A549 (cell line): ENCODE data around the gene HLCS. TPM values are rescaled to one million over a fixed set of nuclear protein-coding genes. Genes with fewer than 3 reads are reported as not detected.

Experiments
- ATAC-seq, 2 experiments: fragments of 200-7000 bp in 1 of 2; fragments of >200 bp in 1 of 2; cut with Nextera tagmentation in 1 of 2; cut with Tn5 transposase in 1 of 2; 3 replicates each; pipeline versions ENCODE4 v1.8.0 to v1.9.1; 2018 to 2020; ENCODE audit warnings: mild to moderate bottlenecking in 1 of 2, moderate library complexity in 1 of 2
- CTCF ChIA-PET: fragments of 300-600 bp; sonication (Branson Sonifier 250); formaldehyde crosslinking; extraction: SDS; loops from one replicate; lab custom pipeline; 2021; ENCODE audit warnings: antibody characterized with exemption, inconsistent platforms; lab: Yijun Ruan, JAX
- POLR2A ChIA-PET: fragments of 350-600 bp; formaldehyde crosslinking; extraction: SDS; loops from one replicate; lab custom pipeline; 2021; ENCODE audit warnings: antibody characterized with exemption, inconsistent platforms; lab: Yijun Ruan, JAX
- DNase-seq, 2 experiments: peaks; one replicate each; pipeline versions ENCODE4 v3.0.0 to v3.0.0-alpha.2; 2011 to 2016; ENCODE audit warnings: low read depth in 1 of 2, low spot score in 1 of 2
- FAIRE-seq: peaks from 2 replicates; lab custom pipeline; 2011; peaks lifted over from hg19 to GRCh38; lab: Jason Lieb, UNC
- H3K27ac ChIP-seq, 2 experiments: fragments of >200 bp; sonication (Bioruptor Twin); formaldehyde crosslinking; 3 replicates each; pipeline ENCODE4 v1.5.1; 2016 to 2017
- H3K4me1 ChIP-seq: fragments of >200 bp; sonication (Bioruptor Twin); formaldehyde crosslinking; 3 replicates; pipeline ENCODE4 v1.6.1; 2016
- H3K4me2 ChIP-seq: fragments of >200 bp; sonication (Bioruptor Twin); formaldehyde crosslinking; 3 replicates; pipeline ENCODE4 v1.6.1; 2016
- H3K4me3 ChIP-seq: fragments of >200 bp; sonication (Bioruptor Twin); formaldehyde crosslinking; 3 replicates; pipeline ENCODE4 v1.5.1; 2016
- H3K9me3 ChIP-seq: fragments of >200 bp; sonication (Bioruptor Twin); formaldehyde crosslinking; 3 replicates; pipeline ENCODE4 v1.6.1; 2016
- BHLHE40 ChIP-seq: IDR thresholded peaks from 2 replicates; pipeline ENCODE4 v1.6.1; 2012; ENCODE audit warnings: low read depth, low read length, inconsistent platforms
- CBX2 ChIP-seq: fragments of 200-600 bp; sonication (generic); IDR thresholded peaks from 2 replicates; pipeline ENCODE4 v1.6.1; 2016; ENCODE audit warnings: low read depth, mild to moderate bottlenecking, borderline replicate concordance
- CBX8 ChIP-seq: fragments of 200-600 bp; sonication (generic); IDR thresholded peaks from 2 replicates; pipeline ENCODE4 v1.6.1; 2016
- CEBPB ChIP-seq, 2 experiments: fragments of >200 bp in 1 of 2; sonication (Bioruptor Twin) in 1 of 2; formaldehyde crosslinking in 1 of 2; IDR thresholded peaks; 2 replicates each; pipeline ENCODE4 v1.6.1; 2012 to 2016
- CHD4 ChIP-seq: fragments of 200-600 bp; sonication (generic); IDR thresholded peaks from 2 replicates; pipeline ENCODE4 v1.6.1; 2016; ENCODE audit warnings: antibody characterized with exemption, mild to moderate bottlenecking, borderline replicate concordance
- EHMT2 ChIP-seq: fragments of 200-600 bp; sonication (generic); IDR thresholded peaks from 2 replicates; pipeline ENCODE4 v1.6.1; 2016; ENCODE audit warnings: antibody characterized with exemption, low read depth, mild to moderate bottlenecking, moderate library complexity
- EP300 ChIP-seq, 2 experiments: fragments of >200 bp; sonication (Bioruptor Twin); formaldehyde crosslinking; IDR thresholded peaks; 2 replicates in 1 of 2; 3 replicates in 1 of 2; pipeline ENCODE4 v1.6.1; 2016 to 2017
- ESRRA ChIP-seq: fragments of 150-350 bp; IDR thresholded peaks from 2 replicates; pipeline ENCODE4 v1.6.1; 2014; ENCODE audit warnings: mild to moderate bottlenecking, low read length, borderline replicate concordance
- FOSB ChIP-seq: fragments of 250-450 bp; sonication (Bioruptor Pico); IDR thresholded peaks from 2 replicates; pipeline ENCODE4 v1.5.0; 2020; ENCODE audit warnings: mild to moderate bottlenecking, moderate library complexity
- FOXS1 ChIP-seq: fragments of 250-450 bp; sonication (Bioruptor Pico); IDR thresholded peaks from 2 replicates; pipeline ENCODE4 v1.5.0; 2020; ENCODE audit warnings: mild to moderate bottlenecking, moderate library complexity
- GATA3 ChIP-seq: IDR thresholded peaks from 2 replicates; pipeline ENCODE4 v1.6.1; 2012; ENCODE audit warnings: borderline replicate concordance
- HDAC2 ChIP-seq: fragments of 200-600 bp; sonication (generic); IDR thresholded peaks from 2 replicates; pipeline ENCODE4 v1.6.1; 2016
- HEYL ChIP-seq: fragments of 250-450 bp; sonication (Bioruptor Pico); IDR thresholded peaks from 2 replicates; pipeline ENCODE4 v1.8.0; 2021; ENCODE audit warnings: mild to moderate bottlenecking, moderate library complexity
- HMGXB4 ChIP-seq: fragments of 250-450 bp; sonication (Bioruptor Pico); IDR thresholded peaks from 2 replicates; pipeline ENCODE4 v1.5.0; 2021; ENCODE audit warnings: mild to moderate bottlenecking, moderate library complexity, borderline replicate concordance
- HOXB5 ChIP-seq: fragments of 250-450 bp; sonication (Bioruptor Pico); IDR thresholded peaks from 2 replicates; pipeline ENCODE4 v1.5.0; 2020; ENCODE audit warnings: mild to moderate bottlenecking, moderate library complexity
- JUNB ChIP-seq: fragments of >200 bp; sonication (Bioruptor Twin); formaldehyde crosslinking; IDR thresholded peaks from 2 replicates; pipeline ENCODE4 v1.6.1; 2016
- MAFK ChIP-seq: fragments of 450-650 bp; IDR thresholded peaks from 2 replicates; pipeline ENCODE4 v1.6.1; 2014; ENCODE audit not compliant: partially characterized antibody
- MAZ ChIP-seq: fragments of 150-350 bp; IDR thresholded peaks from 2 replicates; pipeline ENCODE4 v1.6.1; 2014; ENCODE audit warnings: antibody characterized with exemption, low read depth, low read length, borderline replicate concordance
- MYC ChIP-seq: IDR thresholded peaks from 2 replicates; pipeline ENCODE4 v1.6.1; 2012; ENCODE audit warnings: mild to moderate bottlenecking, inconsistent platforms, low read length, improper control_type of control experiment, borderline replicate concordance
- NFE2L2 ChIP-seq: fragments of 150-350 bp; conservative IDR thresholded peaks from 2 replicates; pipeline ENCODE4 v1.6.1; 2014; ENCODE audit warnings: low read length
- NPAS2 ChIP-seq: fragments of 250-450 bp; sonication (Bioruptor Pico); IDR thresholded peaks from 2 replicates; pipeline ENCODE4 v1.8.0; 2022; ENCODE audit warnings: mild to moderate bottlenecking, moderate library complexity, borderline replicate concordance
- PBX3 ChIP-seq: IDR thresholded peaks from 2 replicates; pipeline ENCODE4 v1.6.1; 2012
- PHF8 ChIP-seq: fragments of 200-600 bp; sonication (generic); IDR thresholded peaks from 2 replicates; pipeline ENCODE4 v1.6.1; 2016; ENCODE audit warnings: low read depth, mild to moderate bottlenecking, antibody characterized with exemption, moderate library complexity, borderline replicate concordance
- POLR2A ChIP-seq: IDR thresholded peaks from 2 replicates; pipeline ENCODE4 v1.6.1; 2012; ENCODE audit warnings: mild to moderate bottlenecking, low read length
- RAD21 ChIP-seq, 2 experiments: fragments of >200 bp in 1 of 2; sonication (Bioruptor Twin) in 1 of 2; formaldehyde crosslinking in 1 of 2; IDR thresholded peaks in 1 of 2; conservative IDR thresholded peaks in 1 of 2; 2 replicates in 1 of 2; 3 replicates in 1 of 2; pipeline ENCODE4 v1.6.1; 2012 to 2018; ENCODE audit warnings: inconsistent platforms in 1 of 2
- RFX5 ChIP-seq: fragments of 450-650 bp; IDR thresholded peaks from 2 replicates; pipeline ENCODE4 v1.7.1; 2014; ENCODE audit warnings: antibody characterized with exemption, mild to moderate bottlenecking, moderate library complexity
- SMC3 ChIP-seq: fragments of >200 bp; sonication (Bioruptor Twin); formaldehyde crosslinking; IDR thresholded peaks from 3 replicates; pipeline ENCODE4 v1.6.1; 2018; ENCODE audit warnings: inconsistent platforms
- SREBF2 ChIP-seq: fragments of 450-650 bp; IDR thresholded peaks from 2 replicates; pipeline ENCODE4 v1.6.1; 2014; ENCODE audit warnings: mild to moderate bottlenecking, moderate library complexity
- TFCP2L1 ChIP-seq: fragments of 250-450 bp; sonication (Bioruptor Pico); IDR thresholded peaks from 2 replicates; pipeline ENCODE4 v1.5.0; 2021; ENCODE audit warnings: mild to moderate bottlenecking
- TP53 ChIP-seq: fragments of 250-450 bp; sonication (Bioruptor Pico); IDR thresholded peaks from 2 replicates; pipeline ENCODE4 v1.5.0; 2021; ENCODE audit warnings: mild to moderate bottlenecking, moderate library complexity
- ZFP36 ChIP-seq: fragments of 450-650 bp; IDR thresholded peaks from 2 replicates; pipeline ENCODE4 v1.6.1; 2014; ENCODE audit warnings: borderline replicate concordance; ENCODE audit not compliant: partially characterized antibody
- ZNF302 ChIP-seq: fragments of 250-450 bp; sonication (Bioruptor Pico); IDR thresholded peaks from 2 replicates; pipeline ENCODE4 v1.9.0; 2021; ENCODE audit warnings: inconsistent platforms, mild to moderate bottlenecking, moderate library complexity
- ZSCAN20 ChIP-seq: fragments of 250-450 bp; sonication (Bioruptor Pico); IDR thresholded peaks from 2 replicates; pipeline ENCODE4 v1.8.0; 2022; ENCODE audit warnings: mild to moderate bottlenecking, moderate library complexity
- WGBS: methylation state at CpG from one replicate; pipeline ENCODE4 v1.1.6; 2017; ENCODE audit errors: missing lambda C conversion rate; 5-methylcytosine and 5-hydroxymethylcytosine counted together
- polyA plus RNA-seq, 4 experiments: library from polyadenylated mRNA; depleted of rRNA in 3 of 4; stranded (reverse); fragments of >200 nt; fragmentation: RNase III in 1 of 4; extraction: RNeasy Plus Mini Kit Qiagen cat#74134 plus additional on column Dnase treatment in 1 of 4; gene quantifications; 2 replicates in 3 of 4; 3 replicates in 1 of 4; pipeline ENCODE4 v1.2.3, GENCODE V29; 2011 to 2017
- TF ChIP-seq, protein P1 (sequence below): fragments of >200 bp; sonication (Bioruptor Twin); formaldehyde crosslinking; IDR thresholded peaks from 2 replicates; pipeline ENCODE4 v1.6.1; 2016

Gene HLCS
- polyA plus RNA-seq, 2 of the 4 experiments (the other 2 are of a cell fraction), result 8.4 to 24.3 TPM

- DNase-seq (no peak), FAIRE-seq (no peak), ATAC-seq (no peak)
- ChIA-PET POLR2A (no interaction called here), CTCF (interaction anchor here (0.6 to 1.0 kb wide), 3 partner anchors 10 to 580 kb away, joined by 3 to 5 read pairs (median 3); no protein-coding TSS in a partner anchor)
- Histone ChIP-seq H3K4me3 (no peak overlapping the region), H3K4me1 (peaks cover 29% of the 10 kb centered on the region), H3K9me3 (no peaks in the 10 kb centered on the region), H3K27ac (peak overlapping the region in 1 of 2 experiments; percentile 69; a peak in 1 of 6 replicates), H3K4me2 (no peak overlapping the region)
- TF ChIP-seq ZSCAN20 (CRISPR knock-in tag) (no peak), ZFP36 (no peak), SREBF2 (no peak), EHMT2 (no peak), FOXS1 (CRISPR knock-in tag) (no peak), MAFK (peak; percentile 77), CBX2 (no peak), NFE2L2 (peak; percentile 33; the same call in 1 of the 2 replicates), TP53 (CRISPR knock-in tag) (no peak)
- 69% methylated on average over 5 of the region's 5 CpGs for WGBS
Measured at GRCh38 chr21:36866419-36866818, 100.0 kb downstream of the HLCS start.

GRCh38 chr21:36864974-36865373 lies 101.5 kb downstream of the HLCS start:
- DNase-seq (no peak), FAIRE-seq (no peak), ATAC-seq (no peak)
- no peak overlapping the region for H3K4me3 ChIP-seq
- no peak for TF ChIP-seq RFX5
- no peak for TF ChIP-seq JUNB
- TF ChIP-seq PBX3, result no peak
- no peak for TF ChIP-seq BHLHE40
- TF ChIP-seq POLR2A, result no peak
- no peak for TF ChIP-seq MAZ
- no peak for TF ChIP-seq TFCP2L1 (CRISPR knock-in tag)
- no peak for TF ChIP-seq GATA3
- TF ChIP-seq RAD21 (conservative IDR thresholded peaks at IDR 0.05 in 1 of 2, IDR thresholded peaks at IDR 0.05 in 1 of 2), result no peak
- no peak for TF ChIP-seq MAFK
- no peak for TF ChIP-seq CEBPB (IDR thresholded peaks at IDR 0.05)
- no peak for TF ChIP-seq CBX2
- TF ChIP-seq HDAC2, result no peak
- no peaks in the 10 kb centered on the region for H3K9me3 ChIP-seq
- H3K4me1 ChIP-seq, result peaks cover 44% of the 10 kb centered on the region
- ChIA-PET POLR2A (no interaction called here), CTCF (interaction anchor here (0.9 kb wide), 1 partner anchor 48 kb away, joined by 3 read pairs; no protein-coding TSS in a partner anchor)
- no peak overlapping the region for H3K4me2 ChIP-seq
- 84% methylated on average over 5 of the region's 10 CpGs for WGBS
- peak overlapping the region; percentile 30 to 69; a peak in 5 of 6 replicates for H3K27ac ChIP-seq

DNA sequence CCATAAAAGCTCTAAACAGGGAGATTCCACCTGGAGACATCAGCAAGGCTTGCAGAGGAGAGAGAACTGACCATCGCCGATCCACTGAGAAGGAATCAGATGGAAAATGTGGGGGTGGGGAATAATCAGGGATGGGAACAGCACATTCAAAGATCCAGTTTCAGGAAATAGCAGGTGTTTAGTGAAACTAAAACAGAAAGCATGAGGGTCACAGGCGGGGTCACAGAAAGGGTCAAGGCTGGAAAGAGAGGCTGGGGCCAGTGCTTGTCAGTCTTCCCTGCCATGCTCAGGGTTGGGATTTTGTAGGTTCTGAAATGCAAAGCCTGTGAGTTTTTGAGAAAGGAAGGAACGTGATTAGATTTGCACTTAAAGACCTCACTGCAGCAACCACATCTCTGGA lies 103.2 kb downstream of the HLCS start:
- CTCF ChIA-PET, result no interaction called here
- H3K4me3 ChIP-seq, result no peak overlapping the region
- ATAC-seq (no peak), FAIRE-seq (no peak), DNase-seq (no peak)
- POLR2A ChIA-PET, result no interaction called here
- H3K27ac ChIP-seq, result peak overlapping the region; percentile 22 to 84; a peak in 3 of 6 replicates
- H3K9me3 ChIP-seq, result no peaks in the 10 kb centered on the region
- no peak overlapping the region for H3K4me2 ChIP-seq
- 92% methylated on average over 4 of the region's 4 CpGs for WGBS
- TF ChIP-seq CBX8, result no peak
- TF ChIP-seq FOSB (CRISPR knock-in tag), result no peak
- no peak for TF ChIP-seq ZNF302
- TF ChIP-seq SREBF2, result no peak
- no peak for TF ChIP-seq HOXB5 (CRISPR knock-in tag)
- no peak for TF ChIP-seq HEYL (CRISPR knock-in tag)
- TF ChIP-seq PHF8, result no peak
- no peak for TF ChIP-seq MYC
- no peak for TF ChIP-seq ESRRA
- no peak for TF ChIP-seq ZSCAN20 (CRISPR knock-in tag)
- no peak for TF ChIP-seq HMGXB4 (CRISPR knock-in tag)
- TF ChIP-seq EP300 (IDR thresholded peaks at IDR 0.05), result no peak
- TF ChIP-seq BHLHE40, result no peak
- no peak for TF ChIP-seq NPAS2 (CRISPR knock-in tag)
- no peak for TF ChIP-seq JUNB
- TF ChIP-seq, protein P1, sequence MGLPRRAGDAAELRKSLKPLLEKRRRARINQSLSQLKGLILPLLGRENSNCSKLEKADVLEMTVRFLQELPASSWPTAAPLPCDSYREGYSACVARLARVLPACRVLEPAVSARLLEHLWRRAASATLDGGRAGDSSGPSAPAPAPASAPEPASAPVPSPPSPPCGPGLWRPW, result no peak
- no peak for TF ChIP-seq HDAC2
- no peak for TF ChIP-seq SMC3
- no peak for TF ChIP-seq CHD4
- no peak for TF ChIP-seq PBX3
- H3K4me1 ChIP-seq, result peaks cover 61% of the 10 kb centered on the region
